ENCODE results near the gene ZNF613.

Gene ZNF613

DNA sequence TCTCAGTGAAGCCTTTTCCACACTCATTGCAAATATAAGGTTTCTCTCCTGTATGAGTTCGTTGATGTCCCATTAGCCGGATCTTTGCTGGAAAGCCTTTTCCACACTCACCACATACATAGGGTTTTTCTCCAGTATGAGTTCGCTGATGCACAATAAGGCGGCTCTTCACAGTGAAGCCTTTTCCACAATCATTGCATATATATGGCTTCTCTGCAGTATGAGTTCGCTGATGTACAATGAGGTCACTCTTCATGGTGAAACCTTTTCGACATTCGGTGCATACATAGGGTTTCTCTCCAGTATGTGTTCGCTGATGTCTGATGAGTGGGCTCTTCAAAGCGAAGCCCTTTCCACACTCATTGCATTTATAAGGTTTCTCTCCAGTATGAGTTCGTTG is 66.2 kb downstream of the ZNF613 start:
- Histone ChIP-seq H3K27me3 (replicated peaks) (no peaks in the 10 kb centered on the region), H3K4me3 (ENCODE audit: low read depth, low read length) (no peak overlapping the region), H3K36me3 (replicated peaks) (peaks cover 17% of the 10 kb centered on the region), H3K27ac (no peak overlapping the region)
- in situ Hi-C loops (cut with HindIII; ENCODE audit: low pct_ligation_motif_present, low sequenced_read_pairs) = no loop called here
- no peak for TF ChIP-seq CTCF (IDR thresholded peaks at IDR 0.05; ENCODE audit: low read depth, low read length, missing control alignments)
- DNase-seq = no peak

DNA sequence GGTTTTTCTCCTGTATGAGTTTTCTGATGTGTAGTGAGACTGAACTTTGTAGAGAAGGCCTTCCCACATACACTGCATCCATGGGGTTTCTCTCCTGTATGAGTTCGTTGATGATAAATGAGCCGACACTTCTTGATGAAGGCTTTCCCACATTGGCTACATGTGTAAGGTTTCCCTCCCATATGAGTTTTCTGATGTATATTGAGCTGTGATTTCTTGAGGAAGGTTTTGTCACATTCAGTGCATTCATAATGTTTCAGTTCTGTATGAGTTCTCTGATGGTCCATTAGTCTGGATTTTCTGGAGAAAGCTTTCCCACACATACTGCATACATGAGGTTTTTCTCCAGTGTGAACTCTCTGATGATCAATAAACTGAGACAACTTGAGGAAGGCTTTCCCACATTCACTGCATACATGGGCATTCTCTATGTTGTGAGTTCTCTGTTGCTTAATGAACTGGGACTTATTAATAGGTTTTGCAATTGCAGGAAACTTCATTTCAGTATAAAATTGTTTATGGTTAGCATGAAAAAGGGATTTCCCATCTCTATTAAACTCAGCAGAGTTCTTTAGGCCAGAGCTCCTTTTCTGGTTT is 66.9 kb downstream of the ZNF613 start:
- H3K4me3 ChIP-seq (ENCODE audit: low read depth, low read length) = no peak overlapping the region
- H3K36me3 ChIP-seq (replicated peaks) = peaks cover 23% of the 10 kb centered on the region
- no peak overlapping the region for H3K27ac ChIP-seq
- in situ Hi-C loops (cut with HindIII; ENCODE audit: low pct_ligation_motif_present, low sequenced_read_pairs) = no loop called here
- no peak for DNase-seq
- TF ChIP-seq CTCF (IDR thresholded peaks at IDR 0.05; ENCODE audit: low read depth, low read length, missing control alignments) = no peak
- no peaks in the 10 kb centered on the region for H3K27me3 ChIP-seq (replicated peaks)

All from brain microvascular endothelial cell (primary cell).